Activated gamma-delta T cell treated with Interleukin-2 at 50 U/mL for 16 hours (primary cell): ENCODE data around the gene NTNG2.
A peak's percentile ranks its signal among the peaks of the same experiment; 100 is the strongest.

Source experiments
- DNase-seq: peaks from one replicate; pipeline ENCODE4 v3.0.0-alpha.2; 2020

Gene NTNG2

DNA sequence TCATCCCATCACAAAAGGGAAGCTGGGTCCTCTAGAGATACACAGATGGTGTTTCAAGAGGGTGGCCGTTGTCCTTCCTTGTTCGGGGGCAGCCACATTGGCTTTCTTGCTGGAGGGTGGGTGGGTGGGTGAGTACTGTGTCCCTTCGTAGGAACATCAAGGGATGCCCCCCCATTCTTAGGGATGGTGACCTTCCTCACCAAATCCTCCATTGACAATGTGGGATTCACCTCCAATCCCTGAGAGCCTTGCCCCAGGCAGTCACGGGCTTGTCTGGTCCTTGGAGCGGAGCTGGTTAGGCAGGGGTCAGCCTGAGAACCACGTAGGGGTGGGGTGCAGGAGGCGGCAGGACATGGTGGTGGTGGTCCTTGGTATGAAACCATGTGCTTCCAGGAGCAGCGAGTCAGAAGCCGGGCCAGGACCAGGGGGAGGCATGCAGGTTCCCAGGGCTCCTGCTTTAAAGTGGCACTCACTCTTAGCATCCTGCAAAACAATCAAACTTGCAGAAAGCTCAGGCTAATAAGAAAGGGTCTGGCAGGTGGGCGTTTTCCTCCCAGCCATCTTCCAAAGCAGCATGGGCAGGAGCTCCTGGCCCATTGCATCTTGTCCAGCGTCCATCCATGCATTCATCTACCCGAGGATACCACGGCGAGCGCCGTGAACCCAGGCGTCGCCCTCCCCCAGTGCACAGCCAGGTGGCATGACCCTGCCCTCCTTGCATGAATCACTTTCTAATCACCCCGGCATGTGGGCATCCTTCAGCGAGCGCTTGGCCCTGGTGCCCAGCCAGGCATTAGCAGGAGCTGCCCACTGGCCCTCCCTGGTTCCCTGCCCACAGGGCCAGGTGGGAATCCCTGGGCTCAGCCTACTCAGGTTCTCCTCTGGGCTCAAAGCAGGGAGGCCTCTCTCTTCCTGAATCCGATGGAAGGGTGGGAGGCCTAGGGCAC is 76.4 kb downstream of the NTNG2 start:
- no peak for DNase-seq

DNA sequence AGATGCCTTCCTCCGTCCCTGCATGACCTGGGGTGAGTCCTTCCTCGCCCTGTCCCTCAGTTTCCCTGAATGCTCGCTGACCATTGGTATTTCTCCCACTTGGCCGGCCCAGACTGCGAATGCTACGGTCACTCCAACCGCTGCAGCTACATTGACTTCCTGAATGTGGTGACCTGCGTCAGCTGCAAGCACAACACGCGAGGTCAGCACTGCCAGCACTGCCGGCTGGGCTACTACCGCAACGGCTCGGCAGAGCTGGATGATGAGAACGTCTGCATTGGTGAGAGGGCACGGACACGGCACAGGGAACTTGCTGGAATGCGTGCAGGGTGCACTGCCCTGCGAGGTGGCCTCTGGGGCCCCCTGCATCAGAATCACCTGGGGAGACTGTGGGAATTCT is 77.1 kb downstream of the NTNG2 start:
- DNase-seq = no peak

DNA sequence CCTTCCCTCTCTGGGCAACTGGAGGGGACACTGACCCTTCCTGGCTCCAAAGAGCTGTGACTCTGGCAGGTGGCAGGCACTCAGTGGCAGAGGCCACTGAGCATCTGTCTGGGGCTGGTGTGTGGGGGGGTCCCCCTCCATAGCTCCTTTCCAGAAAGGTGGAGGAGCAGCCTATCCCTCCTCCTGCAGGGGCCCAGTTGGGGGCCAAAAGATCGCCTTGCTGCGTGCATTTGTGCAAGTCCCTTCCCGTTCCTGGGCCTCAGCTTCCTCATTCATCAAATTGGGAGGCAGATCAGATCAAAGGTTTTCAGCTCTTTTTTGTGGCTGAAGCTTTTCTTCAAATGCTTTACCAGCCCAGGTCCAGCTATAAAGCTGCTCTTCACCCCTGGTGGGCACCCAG is 77.7 kb downstream of the NTNG2 start:
- DNase-seq = no peak

DNA sequence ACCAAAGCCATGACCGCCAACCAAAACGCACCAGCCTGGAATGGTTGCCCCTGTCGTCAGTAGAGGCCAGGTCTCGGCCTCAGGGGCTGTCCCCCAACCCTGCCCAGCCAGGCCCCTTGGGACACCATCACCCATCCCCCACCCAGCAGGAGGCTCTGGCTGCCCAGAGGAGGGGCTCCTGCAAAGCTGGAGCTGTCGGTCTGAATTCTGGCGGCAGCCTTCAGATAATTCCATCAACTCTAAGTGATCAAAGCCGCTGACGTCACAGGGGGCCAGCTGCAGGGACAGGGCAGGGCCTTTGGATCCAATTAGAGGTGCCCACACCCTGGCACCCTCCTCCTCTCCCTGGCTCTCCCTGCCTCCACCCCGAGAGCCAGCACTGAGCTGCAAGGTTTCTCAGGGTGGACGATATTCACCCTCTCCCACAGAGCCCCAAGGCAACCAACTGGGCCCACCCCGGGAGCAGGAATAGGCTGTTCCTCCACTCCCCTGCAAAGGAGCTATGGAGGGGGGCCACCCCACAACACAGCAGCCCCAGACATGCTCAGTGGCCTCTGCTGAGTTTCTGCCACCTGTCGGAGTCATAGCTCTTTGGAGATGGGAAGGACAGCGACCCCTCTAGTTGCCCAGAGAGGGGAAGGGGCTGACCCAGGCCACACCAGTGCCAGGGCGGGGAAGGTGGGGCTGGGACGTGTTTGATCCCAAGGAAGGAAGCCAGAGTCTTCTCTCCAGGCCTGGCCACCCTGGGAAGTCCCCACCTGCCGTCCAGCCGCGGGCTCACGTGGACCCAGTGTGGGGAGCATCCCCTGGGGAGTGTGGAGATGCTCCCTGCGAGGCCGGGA is 78.4 kb downstream of the NTNG2 start:
- no peak for DNase-seq

DNA sequence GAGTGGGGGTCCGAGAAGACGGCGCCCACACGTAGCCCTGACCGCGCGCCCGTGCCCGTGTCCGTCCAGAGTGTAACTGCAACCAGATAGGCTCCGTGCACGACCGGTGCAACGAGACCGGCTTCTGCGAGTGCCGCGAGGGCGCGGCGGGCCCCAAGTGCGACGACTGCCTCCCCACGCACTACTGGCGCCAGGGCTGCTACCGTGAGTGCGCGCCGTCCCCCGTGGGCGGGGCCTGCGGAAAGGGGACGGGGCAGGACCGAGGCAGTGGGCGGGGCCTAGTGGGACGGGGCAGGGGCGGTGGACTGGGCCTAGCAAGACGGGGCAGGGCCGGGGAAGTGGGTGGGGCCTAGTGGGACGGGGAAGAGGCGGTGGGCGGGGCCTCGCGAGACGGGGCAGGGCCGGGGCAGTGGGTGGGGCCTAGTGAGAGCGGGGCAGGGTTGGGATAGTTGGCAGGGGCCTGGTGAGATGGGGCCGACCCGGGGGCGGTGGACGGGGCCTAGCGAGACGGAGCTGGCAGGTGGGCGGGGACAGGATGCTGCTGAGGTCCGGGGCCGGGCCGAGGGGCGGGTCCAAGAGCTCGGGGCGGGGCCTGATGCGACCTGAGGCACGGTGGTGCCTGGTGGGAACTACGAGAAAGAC is 79.1 kb downstream of the NTNG2 start:
- peak; percentile 98 for DNase-seq

DNA sequence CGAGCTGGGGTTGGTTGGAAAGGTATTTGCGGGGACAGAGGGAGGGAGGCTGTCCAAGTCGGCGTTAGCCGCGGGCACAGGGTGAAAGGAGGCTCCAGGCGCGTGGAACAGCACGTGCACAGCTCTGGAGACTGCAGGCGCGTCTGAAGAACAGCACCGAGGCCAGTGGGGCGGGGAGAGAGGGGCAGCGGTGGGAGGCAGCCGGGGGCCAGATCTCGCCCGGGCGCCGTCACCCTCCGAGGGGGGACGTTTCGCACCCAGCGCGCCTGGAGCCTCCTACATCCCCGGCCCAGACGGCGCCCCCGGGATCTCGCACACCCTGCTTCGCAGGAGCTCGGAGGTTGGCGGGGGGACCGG is 79.6 kb downstream of the NTNG2 start:
- no peak for DNase-seq

DNA sequence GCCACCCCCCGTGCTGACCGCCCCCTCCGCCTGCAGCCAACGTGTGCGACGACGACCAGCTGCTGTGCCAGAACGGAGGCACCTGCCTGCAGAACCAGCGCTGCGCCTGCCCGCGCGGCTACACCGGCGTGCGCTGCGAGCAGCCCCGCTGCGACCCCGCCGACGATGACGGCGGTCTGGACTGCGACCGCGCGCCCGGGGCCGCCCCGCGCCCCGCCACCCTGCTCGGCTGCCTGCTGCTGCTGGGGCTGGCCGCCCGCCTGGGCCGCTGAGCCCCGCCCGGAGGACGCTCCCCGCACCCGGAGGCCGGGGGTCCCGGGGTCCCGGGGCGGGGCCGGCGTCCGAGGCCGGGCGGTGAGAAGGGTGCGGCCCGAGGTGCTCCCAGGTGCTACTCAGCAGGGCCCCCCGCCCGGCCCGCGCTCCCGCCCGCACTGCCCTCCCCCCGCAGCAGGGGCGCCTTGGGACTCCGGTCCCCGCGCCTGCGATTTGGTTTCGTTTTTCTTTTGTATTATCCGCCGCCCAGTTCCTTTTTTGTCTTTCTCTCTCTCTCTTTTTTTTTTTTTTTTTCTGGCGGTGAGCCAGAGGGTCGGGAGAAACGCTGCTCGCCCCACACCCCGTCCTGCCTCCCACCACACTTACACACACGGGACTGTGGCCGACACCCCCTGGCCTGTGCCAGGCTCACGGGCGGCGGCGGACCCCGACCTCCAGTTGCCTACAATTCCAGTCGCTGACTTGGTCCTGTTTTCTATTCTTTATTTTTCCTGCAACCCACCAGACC is 80.2 kb downstream of the NTNG2 start:
- DNase-seq = peak; percentile 44

DNA sequence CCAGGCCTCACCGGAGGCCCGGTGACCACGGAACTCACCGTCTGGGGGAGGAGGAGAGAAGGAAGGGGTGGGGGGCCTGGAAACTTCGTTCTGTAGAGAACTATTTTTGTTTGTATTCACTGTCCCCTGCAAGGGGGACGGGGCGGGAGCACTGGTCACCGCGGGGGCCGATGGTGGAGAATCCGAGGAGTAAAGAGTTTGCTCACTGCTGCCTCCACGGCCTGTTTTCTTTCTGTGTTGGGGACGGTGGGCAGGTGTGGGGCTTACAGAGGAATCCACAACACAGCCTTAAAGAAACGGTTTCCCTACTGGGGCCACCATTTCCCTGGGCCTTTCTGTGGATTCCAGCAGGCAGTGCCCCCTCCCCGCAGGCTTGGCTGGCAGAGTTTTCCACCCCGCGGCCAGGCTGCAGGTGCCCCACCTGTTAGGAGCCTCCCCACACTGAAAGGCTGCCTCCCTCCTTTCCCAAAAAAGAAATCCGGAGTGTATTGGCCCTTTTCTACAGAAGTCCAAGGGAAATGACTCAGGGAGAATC is 80.8 kb downstream of the NTNG2 start:
- no peak for DNase-seq

DNA sequence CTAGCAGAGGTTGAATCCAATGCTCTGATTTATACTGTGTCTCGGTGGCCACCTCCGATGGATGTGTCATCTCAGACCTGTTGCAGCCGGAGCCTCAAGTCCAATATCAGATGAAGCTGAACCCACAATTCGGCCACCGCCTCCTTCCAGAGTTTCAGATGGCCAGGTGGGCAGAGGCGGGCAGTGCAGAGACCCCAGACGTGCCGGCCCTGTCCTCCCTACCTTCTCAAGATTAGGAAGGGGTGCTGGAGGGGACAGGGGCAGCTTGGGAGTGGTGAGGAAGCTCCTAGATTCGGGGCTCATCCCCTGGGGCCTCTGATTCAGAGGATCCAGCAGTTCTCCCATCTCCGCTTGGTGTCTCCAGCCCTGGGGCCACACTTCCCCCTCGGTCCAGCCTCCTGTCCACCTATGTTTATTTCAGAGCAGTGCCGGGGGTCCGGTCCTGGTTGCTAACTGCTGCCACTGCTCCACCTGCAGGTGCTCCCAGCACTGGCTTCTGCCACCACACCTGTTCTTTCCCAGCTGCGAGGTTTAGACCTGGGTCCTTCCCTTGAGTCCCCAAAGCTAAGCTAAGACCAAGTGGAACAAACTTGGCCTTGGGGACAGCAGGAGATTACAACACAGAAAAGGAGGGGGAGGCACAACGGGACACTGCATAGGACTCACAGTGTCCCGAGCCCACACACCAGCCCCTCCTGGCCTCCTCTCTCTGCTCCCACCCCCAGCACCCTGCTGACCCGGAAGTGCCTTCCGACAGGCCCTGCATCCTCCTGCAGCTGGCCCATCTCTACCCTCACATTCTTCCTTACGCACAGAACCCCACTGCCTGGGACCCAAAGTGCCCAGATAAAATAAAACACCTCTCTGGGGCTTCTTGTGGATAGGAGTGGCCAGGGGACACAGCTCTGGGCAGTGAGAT is 81.6 kb downstream of the NTNG2 start:
- DNase-seq = no peak

DNA sequence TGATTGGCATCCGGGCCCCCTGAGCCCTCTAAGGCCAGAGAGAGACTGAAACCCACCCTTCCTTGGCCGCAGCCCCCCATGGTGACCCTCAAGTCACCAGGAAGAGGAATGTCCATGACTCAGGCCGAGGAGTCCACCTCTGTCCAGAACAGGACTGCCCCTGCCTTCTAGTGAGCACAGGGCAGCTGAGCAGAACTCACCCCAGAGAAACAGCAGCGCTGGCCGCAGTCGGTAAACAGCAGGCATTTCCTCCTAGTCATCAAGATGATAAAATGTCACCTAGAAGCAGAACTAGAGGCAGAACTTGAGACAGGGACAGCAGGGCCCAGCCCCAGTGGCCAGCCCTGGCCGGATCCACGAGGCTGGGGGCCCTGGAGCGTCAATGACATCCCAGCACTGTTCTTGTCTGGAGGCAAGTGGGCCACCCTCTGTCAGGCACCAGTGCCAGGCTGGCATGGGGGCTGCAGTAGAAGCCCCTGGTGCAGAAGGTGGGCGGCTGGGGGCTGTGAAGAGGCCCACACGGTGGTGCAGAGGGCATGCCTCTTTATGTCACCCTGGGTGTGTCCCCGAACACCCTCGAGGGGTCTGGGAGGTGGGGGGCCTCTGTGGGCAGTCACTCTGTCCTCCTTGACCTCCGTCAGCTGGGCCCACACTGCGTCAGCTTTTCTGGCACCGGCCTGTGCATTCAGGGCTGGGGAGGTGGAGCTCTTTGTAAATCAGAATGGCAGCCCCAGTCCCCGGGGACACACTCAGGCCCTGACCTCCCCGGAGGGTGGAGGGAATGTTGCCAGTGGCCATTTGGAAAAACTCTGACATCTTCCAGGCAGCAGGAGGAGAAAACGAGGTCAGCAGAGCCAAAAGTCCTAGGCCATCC is 83.0 kb downstream of the NTNG2 start:
- no peak for DNase-seq

DNA sequence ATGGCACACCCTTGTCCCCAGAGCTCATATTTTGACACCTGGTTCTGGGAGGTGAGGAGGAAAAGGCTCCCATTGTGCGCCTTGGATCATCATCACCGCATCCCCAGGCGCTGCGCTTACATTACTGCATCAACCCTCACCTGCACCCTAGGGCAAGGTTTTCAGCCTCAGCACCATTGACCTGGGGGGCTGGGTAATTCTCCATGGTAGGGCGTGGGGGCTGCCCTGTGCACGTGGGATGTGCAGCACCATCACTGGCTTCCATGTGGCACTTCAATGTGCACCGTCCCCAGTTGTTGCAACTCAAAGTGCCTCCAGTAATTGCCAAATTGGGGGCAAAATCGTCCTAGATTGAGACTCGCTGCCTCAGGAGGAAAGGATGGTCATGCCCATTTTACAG is 83.6 kb downstream of the NTNG2 start:
- no peak for DNase-seq

DNA sequence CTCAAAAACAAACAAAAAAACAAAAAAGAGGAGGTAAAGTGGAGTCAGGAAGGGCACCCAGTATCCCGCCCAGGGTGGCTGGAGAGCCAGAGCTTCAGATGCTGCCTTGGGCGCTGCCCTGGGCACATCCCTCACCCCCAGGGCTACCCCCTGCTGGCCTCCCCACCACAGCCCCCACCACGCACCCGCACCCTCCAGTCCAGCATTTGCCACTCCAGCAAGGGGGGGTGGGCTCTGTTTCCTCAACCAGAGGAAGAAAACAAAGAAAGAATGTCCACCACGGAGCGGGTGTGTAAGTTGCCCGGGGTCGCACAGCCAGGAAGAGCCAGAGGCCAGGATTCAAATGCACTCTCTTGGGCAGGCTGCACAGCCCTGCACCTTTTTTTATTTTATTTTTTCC is 86.1 kb downstream of the NTNG2 start:
- DNase-seq = no peak

DNA sequence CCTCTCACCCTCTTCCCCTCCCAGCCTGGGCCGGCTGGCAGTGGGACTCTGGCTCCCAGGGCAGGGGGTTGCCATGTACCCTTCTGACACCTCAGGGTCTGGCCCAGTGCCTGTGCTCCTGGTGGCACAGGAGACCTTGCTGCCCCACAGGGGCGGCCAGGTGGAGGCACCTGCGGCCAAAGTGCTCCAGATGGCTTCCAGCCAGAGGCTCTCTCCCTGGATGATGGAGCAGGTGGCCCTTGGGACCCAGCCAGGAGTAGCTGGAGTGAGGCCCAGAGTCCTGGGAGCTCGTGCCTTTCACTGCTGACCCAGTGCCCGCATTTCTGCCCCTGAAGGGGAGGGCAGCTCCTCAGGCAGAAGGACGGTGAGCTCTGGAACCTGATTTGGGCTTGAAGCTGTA is 87.3 kb downstream of the NTNG2 start:
- no peak for DNase-seq

DNA sequence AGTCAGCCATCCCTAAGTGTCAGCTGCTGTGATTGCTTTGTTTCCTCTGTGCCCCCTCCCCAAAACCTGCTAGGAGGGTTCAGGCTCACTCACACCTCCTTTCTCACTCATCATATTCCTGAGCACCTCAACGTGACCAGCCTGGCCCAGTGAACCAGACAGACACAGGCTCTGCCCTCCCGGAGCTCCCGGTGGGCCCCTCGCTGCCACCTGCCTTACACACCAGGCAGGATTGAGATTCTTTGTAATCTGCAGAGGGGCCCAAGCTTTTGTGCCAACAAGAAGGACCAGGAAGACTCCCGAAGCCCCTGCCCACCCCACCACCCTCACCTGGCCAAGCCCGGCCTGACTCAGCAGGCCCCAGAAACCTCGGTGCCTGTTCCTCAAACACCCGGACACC is 87.8 kb downstream of the NTNG2 start:
- DNase-seq = no peak

DNA sequence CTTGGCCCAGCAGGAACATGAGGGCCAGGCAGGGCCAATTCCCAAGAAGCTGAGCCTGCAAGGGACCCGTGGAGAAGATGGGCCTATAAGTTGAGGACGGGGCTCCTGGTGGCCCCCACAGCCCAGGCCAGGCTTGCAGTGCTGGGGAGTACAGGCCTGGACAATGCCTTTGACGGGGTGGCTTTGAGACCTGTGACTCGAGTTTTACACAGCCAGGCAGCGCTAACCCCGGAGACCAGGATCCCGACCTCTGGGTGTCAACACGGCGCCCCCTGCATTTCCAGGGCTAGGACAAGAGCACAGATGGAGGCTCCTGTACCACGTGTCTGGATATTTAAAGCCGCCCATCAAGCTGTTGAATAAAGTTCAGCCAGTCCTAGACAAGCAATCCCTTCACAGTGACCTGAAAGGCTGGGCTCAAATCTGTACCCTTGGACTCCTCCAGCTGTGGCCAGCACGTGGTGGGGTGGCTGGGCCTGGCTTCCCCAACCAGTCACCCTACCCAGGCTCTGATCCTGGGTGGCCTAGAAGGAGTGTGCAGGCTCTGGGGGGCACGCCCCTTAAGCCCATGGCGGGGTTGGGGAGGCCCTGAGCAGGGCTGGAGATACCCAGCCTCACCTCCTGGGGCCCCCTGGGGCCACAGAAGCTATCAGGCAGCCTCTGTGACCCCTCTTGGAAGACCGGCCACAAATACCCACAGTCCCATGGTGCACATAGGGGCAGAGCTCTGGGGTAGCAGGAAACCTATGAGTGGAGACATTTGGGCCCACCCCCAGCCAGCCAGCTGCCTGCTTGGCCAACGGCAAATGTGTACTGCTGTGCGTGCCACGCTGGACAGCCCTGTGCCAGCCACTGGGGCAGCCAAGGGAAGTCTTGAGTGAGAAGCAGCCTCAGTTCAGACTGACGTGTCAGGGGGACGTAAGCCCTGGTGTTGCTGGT is 88.7 kb downstream of the NTNG2 start:
- no peak for DNase-seq

DNA sequence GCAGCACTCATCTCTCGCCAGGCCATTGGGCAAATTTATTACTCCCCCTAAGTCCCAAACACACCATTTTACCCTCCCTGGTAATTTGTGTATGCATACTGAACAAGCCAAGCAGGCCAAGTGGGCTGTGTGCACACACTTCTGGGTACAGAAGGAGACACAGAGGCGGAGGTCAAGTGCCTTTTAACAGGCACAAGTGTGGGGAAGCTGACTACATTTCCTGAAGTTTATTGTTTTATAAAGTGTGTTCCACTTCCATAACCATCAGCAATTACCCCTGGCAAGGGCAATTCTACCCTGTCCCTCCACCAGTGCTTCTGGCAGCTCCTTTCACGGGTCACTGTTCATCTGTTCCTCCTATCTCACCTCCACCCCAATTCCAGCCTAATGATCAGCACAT is 99.0 kb downstream of the NTNG2 start:
- no peak for DNase-seq

DNA sequence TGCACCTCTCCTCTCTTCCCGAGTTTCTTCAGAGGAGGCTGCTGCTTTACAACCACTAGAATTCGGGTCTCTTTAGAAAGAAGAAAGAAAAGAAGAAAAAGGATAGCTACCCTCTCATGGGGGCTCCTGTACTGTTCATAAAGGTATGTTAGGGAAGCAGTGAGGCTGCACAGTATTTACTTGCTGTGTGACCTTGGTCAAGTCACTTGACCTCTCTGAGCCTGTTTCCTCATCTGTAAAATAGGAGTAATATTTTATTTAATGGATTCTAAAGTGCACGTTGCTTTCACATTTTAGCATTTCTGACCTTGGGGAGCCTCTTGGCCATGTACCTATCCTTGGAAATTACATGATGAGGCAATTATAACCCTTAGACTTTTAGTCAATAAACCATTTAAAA is 104.2 kb downstream of the NTNG2 start:
- DNase-seq = no peak

DNA sequence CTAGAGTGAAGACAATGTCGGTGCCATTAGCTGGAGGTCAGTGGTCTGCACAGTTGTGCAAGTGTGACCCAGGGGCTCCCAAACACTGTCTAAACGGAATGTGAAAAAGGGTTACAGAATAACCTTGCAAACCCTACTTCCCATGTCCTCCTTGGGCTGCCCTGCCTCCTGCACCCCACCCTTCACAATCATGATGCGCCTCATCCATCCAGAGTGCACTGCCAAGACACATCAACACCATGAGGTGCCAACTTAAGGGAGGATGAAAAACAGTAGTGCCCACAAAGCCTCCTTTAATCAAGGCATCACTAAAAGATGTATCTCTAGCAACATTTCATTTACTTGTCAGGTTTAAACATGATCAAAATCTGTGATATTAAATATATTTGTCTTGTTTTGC is 105.8 kb downstream of the NTNG2 start:
- DNase-seq = no peak

DNA sequence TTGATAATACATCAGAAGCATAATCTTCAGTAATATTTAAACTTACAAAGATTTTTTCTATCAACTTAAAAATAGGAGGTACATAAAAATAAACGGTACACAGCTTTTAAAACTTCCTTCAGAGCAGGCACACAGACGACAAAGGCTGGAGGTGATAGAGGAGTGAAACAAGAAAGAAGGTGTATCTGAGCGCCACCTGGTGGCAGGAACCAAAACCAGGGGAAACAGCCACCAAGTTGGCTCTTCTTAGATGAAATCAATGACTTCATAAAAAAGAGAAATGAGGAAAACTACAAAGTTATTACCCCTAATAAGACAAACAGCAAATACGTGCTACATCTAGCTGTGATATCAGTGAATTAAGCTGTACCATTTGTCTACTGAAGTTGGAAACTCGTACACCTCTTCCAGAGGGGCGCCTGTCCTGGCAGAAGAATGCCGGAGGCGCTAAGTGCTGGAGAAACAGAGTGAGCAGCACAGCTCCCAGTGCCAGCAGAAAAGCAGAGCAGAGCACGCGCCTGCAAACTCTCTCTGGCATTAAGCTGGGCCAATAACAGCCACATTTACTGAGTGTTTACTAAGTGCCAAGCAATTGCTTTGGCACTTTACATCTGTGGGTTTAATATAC is 107.0 kb downstream of the NTNG2 start:
- DNase-seq = peak; percentile 67
